ENCODE data around the gene RIMS3. TPM values are rescaled to one million over a fixed set of nuclear protein-coding genes. Genes with fewer than 3 reads are reported as not detected.
"Not testable (repeated sequence)": the region's sequence is repeated elsewhere in the genome, so short reads cannot be mapped to it uniquely, and the experiment has no call there.

Gene RIMS3
- total RNA-seq, 1 donor from 2014 or later = 0.81 TPM

GRCh38 chr1:40620586-40621210, 44.8 kb downstream of the RIMS3 start:
- intact Hi-C loops (cut with DNase I) = no loop called here
- ATAC-seq (ENCODE audit: poor library complexity) = no peak
- DNase-seq = no peak

- no peak for DNase-seq
- intact Hi-C loops (cut with DNase I) = no loop called here
- ATAC-seq (ENCODE audit: poor library complexity) = no peak
Observed at GRCh38 chr1:40620150-40620549, 45.3 kb downstream of the RIMS3 start.

GRCh38 chr1:40618108-40618507, 47.4 kb downstream of the RIMS3 start:
- ATAC-seq (ENCODE audit: poor library complexity) = no peak
- no peak for DNase-seq
- intact Hi-C loops (cut with DNase I) = loop anchor here (10.0 kb wide), 1 partner anchor 337 kb away; no protein-coding TSS in a partner anchor

- intact Hi-C loops (cut with DNase I) = loop anchor here (2.0 to 10.0 kb wide), 2 partner anchors 236 to 342 kb away; no protein-coding TSS in a partner anchor
- peak; percentile 93 for ATAC-seq (ENCODE audit: poor library complexity)
- peak; percentile 53 for DNase-seq
Observed at GRCh38 chr1:40612345-40612831, 53.1 kb downstream of the RIMS3 start.

- no peak for DNase-seq
- intact Hi-C loops (cut with DNase I) = loop anchor here (10.0 kb wide), 1 partner anchor 345 kb away; no protein-coding TSS in a partner anchor
- no peak for ATAC-seq (ENCODE audit: poor library complexity)
Observed at GRCh38 chr1:40610156-40610555, 55.3 kb downstream of the RIMS3 start.

- DNase-seq (no peak), ATAC-seq (ENCODE audit: poor library complexity) (no peak)
- intact Hi-C loops (cut with DNase I) = no loop called here
Observed at GRCh38 chr1:40607921-40608320, 57.6 kb downstream of the RIMS3 start.

GRCh38 chr1:40606978-40607377, 58.5 kb downstream of the RIMS3 start:
- intact Hi-C loops (cut with DNase I) = no loop called here
- ATAC-seq (ENCODE audit: poor library complexity) (no peak), DNase-seq (no peak)

GRCh38 chr1:40606194-40606593, 59.3 kb downstream of the RIMS3 start:
- DNase-seq = no peak
- no peak for ATAC-seq (ENCODE audit: poor library complexity)
- intact Hi-C loops (cut with DNase I) = no loop called here

GRCh38 chr1:40599926-40600325, 65.6 kb downstream of the RIMS3 start:
- no peak for ATAC-seq (ENCODE audit: poor library complexity)
- intact Hi-C loops (cut with DNase I) = no loop called here
- no peak for DNase-seq

- no peak for DNase-seq
- ATAC-seq (ENCODE audit: poor library complexity) = no peak
- intact Hi-C loops (cut with DNase I) = no loop called here
Observed at GRCh38 chr1:40595623-40596022, 69.9 kb downstream of the RIMS3 start.

GRCh38 chr1:40594187-40594531, 71.3 kb downstream of the RIMS3 start:
- no peak for ATAC-seq (ENCODE audit: poor library complexity)
- no peak for DNase-seq
- intact Hi-C loops (cut with DNase I) = no loop called here

- no peak for ATAC-seq (ENCODE audit: poor library complexity)
- no peak for DNase-seq
- intact Hi-C loops (cut with DNase I) = no loop called here
Observed at GRCh38 chr1:40593449-40594186, 71.9 kb downstream of the RIMS3 start.

GRCh38 chr1:40592107-40592803, 73.2 kb downstream of the RIMS3 start:
- ATAC-seq (ENCODE audit: poor library complexity) (peak; percentile 74), DNase-seq (no peak)
- intact Hi-C loops (cut with DNase I) = no loop called here

- no peak for ATAC-seq (ENCODE audit: poor library complexity)
- intact Hi-C loops (cut with DNase I) = no loop called here
- DNase-seq = no peak
Observed at GRCh38 chr1:40588586-40588985, 76.9 kb downstream of the RIMS3 start.

GRCh38 chr1:40583980-40584379, 81.5 kb downstream of the RIMS3 start:
- DNase-seq (no peak), ATAC-seq (ENCODE audit: poor library complexity) (no peak)
- intact Hi-C loops (cut with DNase I) = no loop called here

- intact Hi-C loops (cut with DNase I) = no loop called here
- no peak for DNase-seq
- no peak for ATAC-seq (ENCODE audit: poor library complexity)
Observed at GRCh38 chr1:40582116-40582515, 83.4 kb downstream of the RIMS3 start.

- ATAC-seq (ENCODE audit: poor library complexity) = no peak
- intact Hi-C loops (cut with DNase I) = no loop called here
- no peak for DNase-seq
Observed at GRCh38 chr1:40575336-40575735, 90.1 kb downstream of the RIMS3 start.

GRCh38 chr1:40574805-40575204, 90.7 kb downstream of the RIMS3 start:
- intact Hi-C loops (cut with DNase I) = not testable (repeated sequence)

More at GRCh38 chr1:40574805-40575204, 90.7 kb downstream of the RIMS3 start:
- not testable (repeated sequence) for ATAC-seq (ENCODE audit: poor library complexity); DNase-seq

Data from Right ventricle myocardium superior (tissue), 1 donor.